GM12891 (cell line): ENCODE results near the gene MBTPS2.
"Not testable (repeated sequence)": the region's sequence is repeated elsewhere in the genome, so short reads cannot be mapped to it uniquely, and the experiment has no call there.

Experiments
- DNase-seq: peaks from one replicate; pipeline ENCODE4 v3.0.0; 2011; ENCODE audit warnings: low spot score; ENCODE audit not compliant: insufficient read length
- FAIRE-seq: peaks from 2 replicates; lab custom pipeline; 2011; peaks lifted over from hg19 to GRCh38; lab: Jason Lieb, UNC
- PAX5 ChIP-seq: IDR thresholded peaks from 2 replicates; pipeline ENCODE4 v1.6.1; 2011; ENCODE audit warnings: low read length, moderate library complexity, mild to moderate bottlenecking; ENCODE audit not compliant: insufficient read depth, severe bottlenecking
- POLR2A ChIP-seq: IDR thresholded peaks from 2 replicates; pipeline ENCODE4 v1.6.1; 2011; ENCODE audit warnings: low read depth, low read length, control low read depth
- POLR2AphosphoS5 ChIP-seq: IDR thresholded peaks from 2 replicates; pipeline ENCODE4 v1.6.1; 2011; ENCODE audit warnings: low read depth, low read length, control low read depth
- POU2F2 ChIP-seq: IDR thresholded peaks from 2 replicates; pipeline ENCODE4 v1.6.1; 2011; ENCODE audit warnings: low read depth, mild to moderate bottlenecking, control low read depth, low read length, moderate library complexity
- SPI1 ChIP-seq: IDR thresholded peaks from 2 replicates; pipeline ENCODE4 v1.6.1; 2011; ENCODE audit warnings: low read depth, low read length, control low read depth
- TAF1 ChIP-seq: IDR thresholded peaks from 2 replicates; pipeline ENCODE4 v1.6.1; 2011; ENCODE audit warnings: low read depth, low read length, control low read depth

MBTPS2 gene

DNA sequence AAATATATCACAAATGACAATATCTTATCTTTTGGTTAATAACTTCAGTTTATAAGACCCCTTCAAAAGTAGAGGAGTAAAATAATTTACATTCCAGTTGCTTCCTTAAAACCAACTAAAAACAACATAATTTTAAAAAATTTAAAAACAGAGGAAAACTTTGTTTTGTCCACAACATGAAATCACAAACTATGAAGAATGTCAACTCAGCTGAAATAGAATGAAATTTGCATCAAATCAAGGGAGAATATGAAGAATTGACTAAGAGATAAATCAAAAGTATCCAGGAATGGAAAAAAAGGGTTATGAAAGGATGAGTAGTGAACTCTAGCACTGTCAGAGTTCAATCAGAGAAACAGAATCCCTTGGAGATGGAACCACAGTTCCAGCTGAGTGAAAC, 14.2 kb downstream of the MBTPS2 start:
- FAIRE-seq (no peak), DNase-seq (no peak)
- TF ChIP-seq TAF1: no peak
- no peak for TF ChIP-seq SPI1
- TF ChIP-seq POLR2AphosphoS5: no peak
- TF ChIP-seq POU2F2: no peak
- no peak for TF ChIP-seq POLR2A
- no peak for TF ChIP-seq PAX5

DNA sequence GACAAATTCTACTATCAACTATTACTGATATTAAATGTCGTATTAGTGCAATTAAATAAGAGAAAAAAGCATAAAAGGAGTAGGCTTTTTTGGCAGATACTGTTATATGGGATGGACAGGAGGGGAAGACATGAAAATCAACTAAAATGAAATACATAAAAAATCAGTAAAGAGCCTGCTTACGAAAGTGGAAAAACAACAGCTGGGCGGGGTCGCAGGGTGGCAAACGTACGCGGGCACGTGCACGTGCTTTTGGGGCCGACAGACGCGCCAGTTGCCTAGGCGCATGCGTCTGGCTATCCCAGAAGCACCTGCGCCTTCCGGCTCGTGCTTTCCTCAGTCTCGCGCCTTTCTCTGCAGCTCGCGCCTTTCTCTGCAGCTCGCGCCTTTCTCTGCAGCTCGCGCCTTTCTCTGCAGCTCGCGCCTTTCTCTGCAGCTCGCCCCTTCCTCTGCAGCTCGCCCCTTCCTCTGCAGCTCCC, 16.6 kb downstream of the MBTPS2 start, which contains the start of gene YY2:
Gene YY2, plus strand, starts transcription at position 51 of the 479 bp plus-strand sequence. CDS start 498 bp downstream, outside the sequence.
- no peak for FAIRE-seq
- TF ChIP-seq POLR2A: no peak
- no peak for TF ChIP-seq SPI1
- TF ChIP-seq POU2F2: no peak
- no peak for TF ChIP-seq TAF1
- no peak for TF ChIP-seq PAX5
- no peak for TF ChIP-seq POLR2AphosphoS5
- no peak for DNase-seq

DNA sequence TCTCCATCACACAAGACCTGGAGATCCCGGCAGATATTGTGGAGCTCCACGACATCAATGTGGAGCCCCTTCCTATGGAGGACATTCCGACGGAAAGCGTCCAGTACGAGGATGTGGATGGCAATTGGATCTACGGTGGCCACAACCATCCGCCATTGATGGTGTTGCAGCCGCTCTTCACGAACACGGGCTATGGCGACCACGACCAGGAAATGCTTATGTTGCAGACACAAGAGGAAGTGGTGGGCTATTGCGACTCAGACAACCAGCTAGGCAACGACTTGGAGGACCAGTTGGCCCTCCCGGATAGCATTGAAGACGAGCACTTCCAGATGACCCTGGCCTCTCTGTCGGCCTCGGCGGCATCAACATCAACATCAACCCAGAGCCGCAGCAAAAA, 17.1 kb downstream of the MBTPS2 start:
- DNase-seq (no peak), FAIRE-seq (no peak)
- no peak for TF ChIP-seq POU2F2

DNA sequence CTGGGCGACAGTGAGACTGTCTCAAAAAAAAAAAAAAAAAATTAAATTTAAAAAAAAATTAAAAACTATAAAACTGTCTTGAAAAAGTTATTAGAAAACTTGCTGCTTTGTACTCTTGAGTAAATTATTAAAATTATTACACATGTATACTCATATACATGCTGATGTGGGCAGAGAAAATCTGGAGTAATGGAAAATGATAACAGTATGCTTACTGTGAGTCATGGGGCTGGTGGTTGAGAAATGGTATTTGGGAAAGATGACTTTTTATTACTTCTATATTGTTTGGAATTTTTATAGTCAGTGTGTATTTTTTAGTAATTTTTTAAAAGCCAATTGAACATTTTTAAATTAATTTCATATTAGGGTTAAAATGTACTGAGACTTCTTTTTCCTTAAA, 23.8 kb downstream of the MBTPS2 start:
- DNase-seq (no peak), FAIRE-seq (no peak)
- TF ChIP-seq TAF1 (no peak), POLR2AphosphoS5 (no peak), SPI1 (no peak), PAX5 (no peak), POLR2A (no peak), POU2F2 (no peak)

DNA sequence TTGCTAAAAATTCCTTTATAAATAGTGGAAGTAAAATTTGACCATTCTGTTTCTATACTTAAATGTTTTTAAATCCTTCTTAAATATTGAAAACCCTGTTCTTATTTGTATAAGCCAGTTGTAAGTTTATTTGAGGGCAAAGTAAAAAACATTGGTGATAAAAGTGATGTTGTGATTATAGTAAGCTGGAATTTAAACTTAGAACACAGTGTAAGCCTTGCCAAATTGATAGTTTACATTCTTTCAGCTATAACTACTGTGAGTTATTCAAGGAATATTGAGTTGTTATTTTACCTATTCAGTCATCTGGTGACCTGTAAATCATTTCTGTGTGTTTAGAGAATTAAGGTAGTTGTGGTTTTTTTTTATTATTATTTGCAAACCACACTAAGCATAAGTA, 26.0 kb downstream of the MBTPS2 start:
- no peak for DNase-seq
- TF ChIP-seq TAF1: no peak
- no peak for TF ChIP-seq POLR2A
- FAIRE-seq: no peak

DNA sequence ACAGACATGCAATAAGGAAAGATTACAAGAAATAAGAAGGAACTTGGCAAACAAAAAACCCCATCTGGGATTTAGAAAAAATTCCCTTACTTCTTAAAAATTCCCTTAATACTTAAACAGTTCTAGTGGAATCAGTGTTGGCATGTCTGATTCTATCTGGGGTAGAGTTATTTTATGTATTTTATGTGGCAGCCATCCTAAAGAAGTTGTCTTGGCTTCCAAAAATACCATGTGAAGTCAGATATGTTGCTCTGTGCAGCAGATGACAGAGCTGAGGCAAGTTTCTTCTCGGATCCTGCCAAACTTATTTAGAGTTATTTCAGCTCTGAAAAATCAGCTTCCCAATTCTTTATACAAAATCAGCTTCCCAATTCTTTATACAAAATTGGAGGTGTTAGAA, 31.1 kb downstream of the MBTPS2 start:
- FAIRE-seq (no peak), DNase-seq (no peak)
- TF ChIP-seq POLR2A (no peak), POU2F2 (no peak), PAX5 (no peak), SPI1 (no peak), POLR2AphosphoS5 (no peak), TAF1 (no peak)

DNA sequence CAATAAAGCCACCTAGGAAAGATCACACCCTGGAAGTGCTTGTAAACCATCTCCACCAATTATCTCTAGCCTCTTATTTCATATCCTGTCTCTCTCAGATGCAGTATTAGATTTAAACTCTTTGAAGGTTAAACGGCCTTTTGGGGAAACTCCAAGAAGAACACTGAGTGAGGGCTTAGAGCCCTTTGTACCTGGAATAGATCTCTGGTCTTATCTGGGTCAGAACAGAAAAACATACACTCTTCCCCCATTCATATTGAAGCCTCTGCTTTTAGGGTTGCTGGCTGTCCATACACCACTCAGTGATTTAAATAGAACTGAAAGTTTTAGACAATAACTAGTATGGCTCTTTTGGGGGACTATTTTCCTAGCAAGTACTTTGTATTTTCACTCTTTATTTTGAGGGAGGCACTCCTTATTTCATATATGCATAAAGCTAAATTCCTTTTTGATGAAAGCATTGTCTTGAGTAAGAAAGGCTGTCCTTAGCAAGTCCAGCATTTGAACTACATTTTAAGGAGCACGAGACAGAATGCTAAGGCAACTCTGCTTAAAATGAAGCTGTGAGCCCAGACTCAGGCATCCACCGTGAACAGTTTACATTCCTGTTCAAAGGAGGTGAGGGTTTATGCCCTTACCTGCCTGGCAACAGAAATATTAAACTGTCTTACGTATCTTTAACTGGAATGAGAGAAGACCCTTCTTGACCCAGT, 33.8 kb downstream of the MBTPS2 start:
- DNase-seq: no peak

DNA sequence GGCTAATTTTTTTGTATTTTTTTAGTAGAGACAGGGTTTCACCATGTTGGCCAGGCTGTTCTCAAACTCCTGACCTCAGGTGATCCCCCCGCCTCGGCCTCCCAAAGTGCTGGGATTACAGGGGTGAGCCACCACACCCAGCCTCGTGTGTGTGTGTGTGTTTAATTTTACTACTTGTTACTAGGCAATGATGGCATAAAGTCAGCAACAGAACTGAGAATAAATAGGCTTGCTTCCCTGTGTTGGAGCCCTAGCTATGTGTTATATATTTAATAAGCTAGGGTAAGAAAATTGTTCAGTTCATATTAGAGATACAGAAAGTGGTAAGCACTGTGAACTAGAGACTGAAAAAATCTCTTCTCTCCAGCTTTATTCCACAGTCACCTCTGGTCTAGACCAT, 34.8 kb downstream of the MBTPS2 start:
- DNase-seq, FAIRE-seq: not testable (repeated sequence)

More for the DNA sequence above, 33.8 kb downstream of the MBTPS2 start:
- no peak for TF ChIP-seq TAF1
- TF ChIP-seq SPI1: no peak
- TF ChIP-seq PAX5: no peak
- TF ChIP-seq POLR2A: no peak
- TF ChIP-seq POU2F2: no peak
- TF ChIP-seq POLR2AphosphoS5: no peak
- FAIRE-seq: no peak

DNA sequence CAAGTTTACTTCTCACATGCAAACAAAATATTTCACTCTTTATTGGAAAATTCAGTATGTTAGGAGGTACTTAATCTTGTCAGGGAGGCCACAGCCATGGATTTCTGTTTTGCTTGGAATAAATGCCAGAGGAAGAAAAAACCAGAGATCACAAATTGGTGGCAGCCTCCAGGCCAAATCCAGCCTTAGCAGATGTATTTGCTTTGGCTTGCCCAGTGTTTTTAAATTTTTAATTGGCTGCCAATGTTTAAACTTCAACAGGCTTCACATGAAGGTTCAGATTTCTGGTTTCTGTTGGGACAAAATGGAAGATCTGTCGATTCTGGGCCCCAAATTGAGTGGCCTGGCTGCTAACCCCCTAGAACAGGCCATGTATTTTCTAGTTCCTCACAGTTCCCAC, 35.6 kb downstream of the MBTPS2 start:
- TF ChIP-seq PAX5 (no peak), SPI1 (no peak), TAF1 (no peak), POLR2A (no peak), POLR2AphosphoS5 (no peak), POU2F2 (no peak)
- FAIRE-seq: no peak
- DNase-seq: no peak

DNA sequence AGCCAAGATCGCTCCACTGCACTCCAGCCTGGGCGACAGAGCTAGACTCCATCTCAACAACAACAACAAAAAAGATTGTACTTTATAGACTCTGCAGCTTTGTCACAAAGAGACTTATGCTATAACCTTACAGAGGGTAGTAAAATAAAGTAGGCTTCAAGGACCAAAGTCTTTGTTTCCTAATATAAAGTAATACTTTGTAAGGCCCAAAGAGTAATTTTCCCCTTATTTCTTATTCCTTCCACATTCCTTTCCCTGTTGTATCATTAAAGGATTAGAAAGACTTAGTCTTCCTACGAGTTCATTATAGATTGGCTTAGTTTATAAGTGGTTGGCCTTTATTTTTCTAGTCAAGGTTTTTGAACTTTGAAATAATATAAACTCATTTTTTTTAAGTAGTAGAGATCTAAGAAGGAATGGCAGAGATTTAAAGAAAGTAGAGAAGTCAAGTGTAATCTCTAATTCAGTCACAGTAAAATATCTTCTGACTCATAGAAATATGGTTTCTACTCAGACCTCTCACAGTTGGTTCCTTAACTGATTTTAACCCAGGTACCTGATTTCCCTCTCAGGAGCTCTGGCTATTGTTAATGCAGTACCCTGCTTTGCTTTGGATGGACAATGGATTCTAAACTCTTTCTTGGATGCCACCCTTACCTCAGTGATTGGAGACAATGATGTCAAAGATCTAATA, 42.6 kb downstream of the MBTPS2 start:
- no peak for FAIRE-seq
- TF ChIP-seq POLR2A (no peak), TAF1 (no peak), SPI1 (no peak), POLR2AphosphoS5 (no peak), POU2F2 (no peak), PAX5 (no peak)
- DNase-seq: no peak
